Measurements from ENCODE around the gene ZNF536. TPM values are rescaled to one million over a fixed set of nuclear protein-coding genes. Genes with fewer than 3 reads are reported as not detected.

ZNF536 gene
- total RNA-seq, 4 donors from 2014 or later: 1.3 to 12.4 (median 1.8) TPM

DNA sequence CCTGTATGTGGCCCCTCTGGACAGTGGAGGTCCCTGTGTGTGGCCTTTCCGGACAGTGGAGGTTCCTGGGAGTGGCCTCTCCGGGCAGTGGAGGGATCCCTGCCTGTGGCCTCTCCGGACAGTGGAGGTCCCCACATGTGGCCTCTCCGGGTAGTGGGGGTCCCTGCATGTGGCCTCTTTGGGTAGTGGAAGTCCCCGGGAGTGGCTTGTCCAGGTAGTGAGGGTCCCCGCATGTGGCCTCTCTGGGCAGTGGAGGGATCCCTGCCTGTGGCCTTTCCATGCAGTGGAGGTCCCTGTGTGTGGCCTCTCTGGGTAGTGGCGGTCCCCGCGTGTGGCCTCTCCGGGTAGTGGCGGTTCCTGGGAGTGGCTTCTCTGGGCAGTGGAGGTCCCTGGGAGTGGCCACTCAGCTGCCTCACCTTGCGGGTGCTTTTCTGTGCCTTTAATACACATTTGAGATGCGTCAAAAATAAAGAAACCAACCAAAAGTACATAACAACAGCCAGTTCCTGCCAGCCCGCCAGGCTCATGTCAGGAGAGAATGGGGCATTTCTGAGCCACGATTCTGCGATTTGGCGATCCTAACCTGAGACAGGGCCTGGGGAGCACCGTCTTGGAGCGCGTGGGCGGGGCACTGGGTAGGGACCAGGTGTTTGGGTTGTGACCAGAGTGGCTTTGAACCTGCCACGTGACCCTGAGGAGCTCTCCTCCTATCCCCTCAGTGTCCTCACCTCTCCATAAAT is 194.7 kb downstream of the ZNF536 start:
- no peak for DNase-seq
- TF ChIP-seq POLR2A (IDR thresholded peaks at IDR 0.05): no peak
- Histone ChIP-seq H3K27ac (no peak overlapping the region), H3K4me1 (no peaks in the 10 kb centered on the region), H3K27me3 (no peaks in the 10 kb centered on the region), H3K4me3 (no peak overlapping the region), H3K9me3 (no peaks in the 10 kb centered on the region), H3K36me3 (no peaks in the 10 kb centered on the region)

DNA sequence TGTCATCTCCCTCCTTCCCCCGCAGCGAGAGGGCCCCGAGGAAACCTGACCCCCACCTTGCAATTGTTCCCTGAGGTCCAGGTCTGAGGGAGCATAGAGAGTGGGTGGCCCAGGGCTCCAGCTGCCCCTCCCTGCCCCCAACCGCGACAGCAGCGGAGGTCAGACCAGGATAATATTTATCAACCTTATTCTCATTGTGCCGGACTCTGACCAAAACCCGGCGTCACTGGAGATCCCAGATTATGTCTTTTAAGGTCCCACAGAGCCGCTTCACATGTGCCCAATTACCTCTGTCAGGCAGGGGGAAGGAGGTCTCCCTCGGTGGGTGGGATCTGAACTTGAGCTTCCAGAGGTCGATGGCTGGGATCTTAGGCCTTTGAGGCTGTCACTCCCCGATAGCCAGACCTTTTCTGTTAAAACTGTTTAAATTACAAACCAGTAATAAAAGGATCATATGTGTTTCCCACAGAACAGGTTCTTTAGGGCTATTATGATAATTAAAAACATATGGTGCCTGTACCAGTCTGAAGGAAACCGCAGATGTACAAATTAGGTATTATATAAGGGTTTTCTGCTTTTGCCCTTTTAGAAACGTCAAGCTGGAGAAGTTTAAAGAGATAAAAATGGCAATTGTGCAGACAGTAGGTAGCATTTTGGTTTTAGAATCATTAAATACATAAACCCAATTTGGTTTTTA is 195.5 kb downstream of the ZNF536 start:
- H3K36me3 ChIP-seq: no peaks in the 10 kb centered on the region
- no peak overlapping the region for H3K27ac ChIP-seq
- TF ChIP-seq, protein P1, sequence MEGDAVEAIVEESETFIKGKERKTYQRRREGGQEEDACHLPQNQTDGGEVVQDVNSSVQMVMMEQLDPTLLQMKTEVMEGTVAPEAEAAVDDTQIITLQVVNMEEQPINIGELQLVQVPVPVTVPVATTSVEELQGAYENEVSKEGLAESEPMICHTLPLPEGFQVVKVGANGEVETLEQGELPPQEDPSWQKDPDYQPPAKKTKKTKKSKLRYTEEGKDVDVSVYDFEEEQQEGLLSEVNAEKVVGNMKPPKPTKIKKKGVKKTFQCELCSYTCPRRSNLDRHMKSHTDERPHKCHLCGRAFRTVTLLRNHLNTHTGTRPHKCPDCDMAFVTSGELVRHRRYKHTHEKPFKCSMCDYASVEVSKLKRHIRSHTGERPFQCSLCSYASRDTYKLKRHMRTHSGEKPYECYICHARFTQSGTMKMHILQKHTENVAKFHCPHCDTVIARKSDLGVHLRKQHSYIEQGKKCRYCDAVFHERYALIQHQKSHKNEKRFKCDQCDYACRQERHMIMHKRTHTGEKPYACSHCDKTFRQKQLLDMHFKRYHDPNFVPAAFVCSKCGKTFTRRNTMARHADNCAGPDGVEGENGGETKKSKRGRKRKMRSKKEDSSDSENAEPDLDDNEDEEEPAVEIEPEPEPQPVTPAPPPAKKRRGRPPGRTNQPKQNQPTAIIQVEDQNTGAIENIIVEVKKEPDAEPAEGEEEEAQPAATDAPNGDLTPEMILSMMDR (IDR thresholded peaks at IDR 0.05): no peak
- H3K4me3 ChIP-seq: no peak overlapping the region
- DNase-seq: no peak
- H3K27me3 ChIP-seq: no peaks in the 10 kb centered on the region
- no peaks in the 10 kb centered on the region for H3K9me3 ChIP-seq
- H3K4me1 ChIP-seq: no peaks in the 10 kb centered on the region

DNA sequence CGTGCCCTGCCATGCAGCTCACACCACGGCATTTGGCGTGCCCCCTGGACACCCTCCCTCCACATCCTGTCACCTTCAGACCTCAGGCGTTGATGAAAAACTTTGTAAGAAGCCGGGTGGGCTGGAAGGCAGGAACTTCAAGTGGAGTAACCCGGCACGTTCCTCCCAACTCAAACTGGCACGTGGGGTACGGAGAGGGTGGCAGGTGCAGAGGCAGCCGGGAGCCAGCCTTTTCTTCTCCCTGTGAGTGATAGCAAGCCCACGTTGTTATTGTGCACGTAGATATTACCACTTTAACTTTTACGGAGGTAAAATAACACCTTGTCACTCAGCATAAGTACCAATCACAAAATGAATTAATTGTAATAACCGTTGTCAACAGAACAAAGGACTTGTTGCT is 198.0 kb downstream of the ZNF536 start:
- Histone ChIP-seq H3K36me3 (no peaks in the 10 kb centered on the region), H3K4me1 (no peaks in the 10 kb centered on the region), H3K27me3 (no peaks in the 10 kb centered on the region), H3K9me3 (no peaks in the 10 kb centered on the region), H3K27ac (no peak overlapping the region), H3K4me3 (no peak overlapping the region)
- no peak for DNase-seq
- TF ChIP-seq POLR2A (IDR thresholded peaks at IDR 0.05): no peak
- TF ChIP-seq, protein P1 (IDR thresholded peaks at IDR 0.05): no peak

DNA sequence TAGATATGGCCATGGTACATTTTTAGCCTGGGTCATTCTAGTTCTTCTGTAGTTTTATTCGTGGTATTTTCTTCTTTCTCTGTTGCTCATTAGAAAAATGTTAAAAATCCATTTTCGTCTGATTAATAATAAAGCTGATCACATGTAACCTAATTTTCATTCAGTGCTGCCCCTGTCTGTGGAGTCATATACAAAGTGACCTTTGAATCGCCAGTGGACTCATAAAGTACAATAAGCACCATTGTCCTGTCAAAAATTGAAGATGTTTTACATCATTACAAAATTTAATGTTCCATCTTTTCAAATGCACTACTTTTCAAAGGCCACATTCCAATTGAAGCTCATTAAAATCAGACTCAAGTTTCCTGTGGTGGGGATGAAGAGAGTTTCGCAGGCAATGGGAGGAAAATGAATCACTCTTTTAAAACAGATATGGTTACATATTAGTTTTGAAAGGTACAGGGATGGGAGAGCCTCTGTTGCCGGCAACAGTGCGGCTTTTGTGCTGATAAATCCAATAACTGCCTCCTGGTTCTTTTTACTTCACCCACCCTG is 205.4 kb downstream of the ZNF536 start:
- Histone ChIP-seq H3K27me3 (no peaks in the 10 kb centered on the region), H3K9me3 (no peaks in the 10 kb centered on the region), H3K36me3 (no peaks in the 10 kb centered on the region), H3K4me3 (no peak overlapping the region), H3K4me1 (no peaks in the 10 kb centered on the region), H3K27ac (no peak overlapping the region)
- no peak for DNase-seq
- TF ChIP-seq, protein P1 (IDR thresholded peaks at IDR 0.05): no peak
- no peak for TF ChIP-seq POLR2A (IDR thresholded peaks at IDR 0.05)

DNA sequence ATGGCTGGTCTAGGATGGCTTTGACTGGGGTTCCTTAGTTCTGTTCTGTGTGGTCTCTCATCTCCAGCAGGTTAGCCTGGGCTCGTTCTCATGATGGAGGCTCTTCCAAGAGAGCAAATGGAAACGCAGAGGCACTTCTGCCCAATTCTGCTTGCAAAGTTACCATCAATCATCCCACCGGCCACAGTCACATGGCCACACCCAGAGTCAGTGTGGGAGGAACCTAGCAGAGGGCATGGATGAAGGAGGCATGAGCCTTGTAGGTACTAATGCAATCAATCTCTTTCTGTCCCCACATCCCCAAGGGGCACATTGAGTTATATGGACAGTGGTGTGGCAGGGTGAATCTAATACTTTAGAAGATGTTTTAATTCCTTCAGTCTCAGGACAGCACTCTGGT is 207.2 kb downstream of the ZNF536 start:
- Histone ChIP-seq H3K36me3 (no peaks in the 10 kb centered on the region), H3K9me3 (no peaks in the 10 kb centered on the region), H3K4me1 (no peaks in the 10 kb centered on the region), H3K27ac (no peak overlapping the region), H3K27me3 (no peaks in the 10 kb centered on the region), H3K4me3 (no peak overlapping the region)
- TF ChIP-seq, protein P1 (IDR thresholded peaks at IDR 0.05): no peak
- TF ChIP-seq POLR2A (IDR thresholded peaks at IDR 0.05): no peak
- DNase-seq: no peak

DNA sequence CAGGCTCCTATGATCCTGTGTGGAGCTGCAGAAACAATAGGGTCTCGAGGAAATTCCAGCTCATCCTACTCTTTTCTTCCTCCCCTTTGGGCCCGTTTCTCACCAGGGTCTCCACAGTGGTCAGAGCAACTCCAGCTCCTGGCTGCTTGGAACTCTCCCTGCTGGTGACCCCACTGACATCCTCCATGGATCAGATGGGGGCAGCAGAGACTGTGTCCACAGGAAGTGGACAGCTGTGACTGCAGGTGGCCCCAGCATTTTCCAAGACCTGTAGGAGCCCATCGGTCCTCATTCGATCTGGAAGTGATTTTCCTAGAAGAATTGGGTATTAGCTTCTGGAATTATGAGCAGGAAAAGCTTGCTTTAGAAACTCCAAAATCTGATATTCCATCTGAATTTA is 208.5 kb downstream of the ZNF536 start:
- DNase-seq: no peak
- no peak overlapping the region for H3K27ac ChIP-seq
- no peak overlapping the region for H3K4me3 ChIP-seq
- no peaks in the 10 kb centered on the region for H3K27me3 ChIP-seq
- H3K36me3 ChIP-seq: no peaks in the 10 kb centered on the region
- no peak for TF ChIP-seq POLR2A (IDR thresholded peaks at IDR 0.05)
- TF ChIP-seq, protein P1 (IDR thresholded peaks at IDR 0.05): no peak
- no peaks in the 10 kb centered on the region for H3K9me3 ChIP-seq
- no peaks in the 10 kb centered on the region for H3K4me1 ChIP-seq

Measured in Peyer's patch (tissue), 4 donors.